GM18951 (cell line): ENCODE results near the gene MIER2.
"Not testable (repeated sequence)": the region's sequence is repeated elsewhere in the genome, so short reads cannot be mapped to it uniquely, and the experiment has no call there.

Experiments used
- POLR2A ChIP-seq: IDR thresholded peaks from 4 replicates; pipeline ENCODE4 v1.6.1; 2011; ENCODE audit warnings: mild to moderate bottlenecking; ENCODE audit not compliant: insufficient read length, insufficient read depth; ENCODE audit errors: extremely low read depth
- in situ Hi-C: fragments of 300-500 bp; cut with MboI; formaldehyde crosslinking; loops from one replicate; pipeline ENCODE4 v1.12.0; 2022; ENCODE audit warnings: low sequenced_read_pairs, mixed read lengths, inconsistent platforms; ENCODE audit not compliant: unreplicated experiment

MIER2 gene

GRCh38 chr19:280541-281009 is 64.0 kb downstream of the MIER2 start:
- in situ Hi-C loops, result no loop called here

GRCh38 chr19:279656-280055 is 64.9 kb downstream of the MIER2 start:
- no peak for TF ChIP-seq POLR2A
- in situ Hi-C loops, result no loop called here

More at GRCh38 chr19:280541-281009, 64.0 kb downstream of the MIER2 start:
- no peak for TF ChIP-seq POLR2A

DNA sequence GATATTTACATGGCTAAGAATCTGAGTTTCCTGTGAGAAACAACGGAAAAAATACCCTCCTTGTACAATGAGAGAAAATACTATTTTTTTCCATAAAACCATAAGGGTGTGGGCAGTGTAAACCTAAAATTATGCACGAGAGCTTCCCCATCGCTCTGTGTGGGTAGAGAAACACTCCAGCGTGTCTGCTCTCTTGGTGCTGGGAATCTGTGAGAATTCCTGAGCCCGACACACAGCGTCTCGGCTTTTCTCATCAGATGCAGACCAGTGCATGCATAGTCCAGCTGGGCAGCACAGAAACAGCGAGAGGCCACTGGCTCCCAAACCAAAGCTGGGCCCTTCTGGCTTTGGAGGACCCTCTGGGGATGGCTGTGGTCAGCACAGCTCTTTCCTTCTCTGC is 65.4 kb downstream of the MIER2 start:
- in situ Hi-C loops, result no loop called here
- no peak for TF ChIP-seq POLR2A

DNA sequence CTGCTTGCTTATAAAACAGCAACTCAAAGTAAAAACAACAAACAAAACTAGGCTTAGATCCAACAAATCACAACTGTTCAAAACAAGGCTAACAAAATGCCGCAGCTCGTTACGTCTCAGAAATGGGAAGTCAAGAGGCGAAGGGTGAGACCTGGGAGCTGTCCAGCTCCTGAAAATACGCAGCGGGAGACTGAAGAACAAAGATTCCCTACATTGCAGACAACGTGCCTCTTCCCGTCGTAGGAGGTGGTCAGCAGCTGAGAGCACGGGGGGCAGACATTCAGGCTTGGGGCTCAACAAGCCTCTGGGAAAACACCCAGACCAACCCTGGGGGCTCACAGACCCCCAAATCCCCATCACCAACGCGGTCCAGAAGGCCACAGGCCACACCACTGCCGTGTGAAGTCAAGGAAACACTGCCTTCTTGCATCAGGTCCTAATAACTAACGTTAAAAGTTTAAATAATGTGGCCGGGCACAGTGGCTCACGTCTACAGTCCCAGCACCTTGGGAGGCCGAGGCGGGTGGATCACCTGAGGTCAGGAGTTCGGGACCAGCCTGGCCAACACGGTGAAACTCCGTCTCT is 66.9 kb downstream of the MIER2 start:
- no peak for TF ChIP-seq POLR2A
- in situ Hi-C loops, result no loop called here

- no peak for TF ChIP-seq POLR2A
Observed at GRCh38 chr19:277131-277530, 67.5 kb downstream of the MIER2 start.

GRCh38 chr19:275958-276646 is 68.5 kb downstream of the MIER2 start:
- TF ChIP-seq POLR2A, result no peak
- in situ Hi-C loops, result no loop called here

More at GRCh38 chr19:277131-277530, 67.5 kb downstream of the MIER2 start:
- in situ Hi-C loops, result no loop called here

- in situ Hi-C loops, result no loop called here
- TF ChIP-seq POLR2A, result no peak
Observed at GRCh38 chr19:275000-275399, 69.6 kb downstream of the MIER2 start.

GRCh38 chr19:273393-273792 is 71.2 kb downstream of the MIER2 start:
- TF ChIP-seq POLR2A, result no peak
- in situ Hi-C loops, result no loop called here

- in situ Hi-C loops, result no loop called here
- no peak for TF ChIP-seq POLR2A
Observed at GRCh38 chr19:271856-272255, 72.7 kb downstream of the MIER2 start.

- in situ Hi-C loops, result not testable (repeated sequence)
Observed at GRCh38 chr19:270766-271318, 73.8 kb downstream of the MIER2 start.

GRCh38 chr19:269241-269640 is 75.4 kb downstream of the MIER2 start:
- in situ Hi-C loops, result no loop called here
- TF ChIP-seq POLR2A, result no peak

- in situ Hi-C loops, result no loop called here
- no peak for TF ChIP-seq POLR2A
Observed at GRCh38 chr19:262125-262524, 82.5 kb downstream of the MIER2 start.

DNA sequence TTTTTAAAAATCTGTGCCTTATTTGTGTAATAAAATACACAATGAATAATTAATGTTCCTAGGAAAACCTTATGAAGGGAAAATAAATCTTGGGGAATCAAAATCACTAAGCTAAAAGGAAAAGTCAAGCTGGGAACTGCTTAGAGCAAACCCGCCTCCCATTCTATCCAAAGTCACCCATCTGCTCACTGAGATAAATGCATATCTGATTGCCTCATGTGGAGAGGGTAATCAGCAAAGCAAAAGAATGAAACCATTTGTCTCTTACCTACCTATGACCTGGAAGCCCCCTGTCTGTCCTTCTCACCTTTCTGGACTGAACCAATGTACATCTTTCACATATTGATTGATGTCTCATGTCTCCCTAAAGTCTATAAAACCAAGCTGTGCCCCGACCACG is 87.8 kb downstream of the MIER2 start:
- in situ Hi-C loops, result not testable (repeated sequence)
